ENCODE data around the gene ADAMTS9. TPM values are rescaled to one million over a fixed set of nuclear protein-coding genes. Genes with fewer than 3 reads are reported as not detected.

The ADAMTS9 gene
- total and polyA plus RNA-seq, 2 of the 13 experiments (the other 11 are each of a cell fraction or from before 2014, with no cell fraction given), result 0.02 to 0.09 TPM

GRCh38 chr3:64493149-64493548 lies 194.7 kb downstream of the ADAMTS9 start:
- POLR2A ChIA-PET, result no interaction called here
- no peak for ATAC-seq
- TF ChIP-seq ZNF563 (CRISPR knock-in tag; IDR thresholded peaks at IDR 0.05) (no peak), GLI4 (CRISPR knock-in tag; IDR thresholded peaks at IDR 0.05; ENCODE audit: borderline replicate concordance) (no peak), MLX (CRISPR knock-in tag; IDR thresholded peaks at IDR 0.05) (no peak), ZNF30 (CRISPR knock-in tag; IDR thresholded peaks at IDR 0.05) (no peak), NR2F1 (CRISPR knock-in tag; IDR thresholded peaks at IDR 0.05) (no peak), MAFK (conservative IDR thresholded peaks at IDR 0.05 in 1 of 2, IDR thresholded peaks at IDR 0.05 in 1 of 2; ENCODE audit: low read length in 2 of 2) (no peak), IRX3 (CRISPR knock-in tag; IDR thresholded peaks at IDR 0.05; ENCODE audit: borderline replicate concordance, low read depth) (no peak), ARID5B (CRISPR knock-in tag; IDR thresholded peaks at IDR 0.05) (no peak), E2F1 (CRISPR knock-in tag; IDR thresholded peaks at IDR 0.05) (no peak), SRF (IDR thresholded peaks at IDR 0.05; ENCODE audit: low read depth, low read length) (no peak), HMGA1 (CRISPR knock-in tag; conservative IDR thresholded peaks at IDR 0.05) (no peak), ZNF883 (CRISPR knock-in tag; IDR thresholded peaks at IDR 0.05; ENCODE audit: not compliant biosample characterization) (no peak), ZNF737 (CRISPR knock-in tag; IDR thresholded peaks at IDR 0.05; ENCODE audit: borderline replicate concordance) (no peak)
- TF ChIP-seq, protein P1, sequence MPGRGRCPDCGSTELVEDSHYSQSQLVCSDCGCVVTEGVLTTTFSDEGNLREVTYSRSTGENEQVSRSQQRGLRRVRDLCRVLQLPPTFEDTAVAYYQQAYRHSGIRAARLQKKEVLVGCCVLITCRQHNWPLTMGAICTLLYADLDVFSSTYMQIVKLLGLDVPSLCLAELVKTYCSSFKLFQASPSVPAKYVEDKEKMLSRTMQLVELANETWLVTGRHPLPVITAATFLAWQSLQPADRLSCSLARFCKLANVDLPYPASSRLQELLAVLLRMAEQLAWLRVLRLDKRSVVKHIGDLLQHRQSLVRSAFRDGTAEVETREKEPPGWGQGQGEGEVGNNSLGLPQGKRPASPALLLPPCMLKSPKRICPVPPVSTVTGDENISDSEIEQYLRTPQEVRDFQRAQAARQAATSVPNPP (CRISPR knock-in tag; IDR thresholded peaks at IDR 0.05), result no peak
- TF ChIP-seq, protein P2, sequence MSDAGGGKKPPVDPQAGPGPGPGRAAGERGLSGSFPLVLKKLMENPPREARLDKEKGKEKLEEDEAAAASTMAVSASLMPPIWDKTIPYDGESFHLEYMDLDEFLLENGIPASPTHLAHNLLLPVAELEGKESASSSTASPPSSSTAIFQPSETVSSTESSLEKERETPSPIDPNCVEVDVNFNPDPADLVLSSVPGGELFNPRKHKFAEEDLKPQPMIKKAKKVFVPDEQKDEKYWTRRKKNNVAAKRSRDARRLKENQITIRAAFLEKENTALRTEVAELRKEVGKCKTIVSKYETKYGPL (CRISPR knock-in tag; IDR thresholded peaks at IDR 0.05), result no peak
- TF ChIP-seq, protein P3, sequence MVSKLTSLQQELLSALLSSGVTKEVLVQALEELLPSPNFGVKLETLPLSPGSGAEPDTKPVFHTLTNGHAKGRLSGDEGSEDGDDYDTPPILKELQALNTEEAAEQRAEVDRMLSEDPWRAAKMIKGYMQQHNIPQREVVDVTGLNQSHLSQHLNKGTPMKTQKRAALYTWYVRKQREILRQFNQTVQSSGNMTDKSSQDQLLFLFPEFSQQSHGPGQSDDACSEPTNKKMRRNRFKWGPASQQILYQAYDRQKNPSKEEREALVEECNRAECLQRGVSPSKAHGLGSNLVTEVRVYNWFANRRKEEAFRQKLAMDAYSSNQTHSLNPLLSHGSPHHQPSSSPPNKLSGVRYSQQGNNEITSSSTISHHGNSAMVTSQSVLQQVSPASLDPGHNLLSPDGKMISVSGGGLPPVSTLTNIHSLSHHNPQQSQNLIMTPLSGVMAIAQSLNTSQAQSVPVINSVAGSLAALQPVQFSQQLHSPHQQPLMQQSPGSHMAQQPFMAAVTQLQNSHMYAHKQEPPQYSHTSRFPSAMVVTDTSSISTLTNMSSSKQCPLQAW (CRISPR knock-in tag; IDR thresholded peaks at IDR 0.05), result no peak

More at GRCh38 chr3:64493149-64493548, 194.7 kb downstream of the ADAMTS9 start:
- Histone ChIP-seq H3K4me3 (replicated peaks in 1 of 3; ENCODE audit: insufficient read depth in 1 of 3, low read depth in 2 of 3, low read length in 3 of 3) (no peak overlapping the region), H3K4me2 (ENCODE audit: low read depth, low read length) (no peak overlapping the region), H3K4me1 (ENCODE audit: insufficient read depth, low read length) (peaks cover 51% of the 10 kb centered on the region), H3K27ac (ENCODE audit: extremely low read length, insufficient read depth, low read length) (no peak overlapping the region), H3K27me3 (ENCODE audit: control insufficient read depth in 1 of 2, insufficient read depth in 2 of 2, low read length in 2 of 2) (peaks cover 8 to 83% of the 10 kb centered on the region in 2 experiments; a peak in 4 of 5 replicates), H2AFZ (ENCODE audit: low read length) (no peak overlapping the region), H3K9ac (ENCODE audit: insufficient read depth, low read depth, low read length) (no peak overlapping the region), H3K36me3 (replicated peaks in 1 of 2; ENCODE audit: control insufficient read depth in 1 of 2, insufficient read depth in 2 of 2, low read length in 2 of 2) (no peaks in the 10 kb centered on the region), H3K9me3 (ENCODE audit: low read length) (no peaks in the 10 kb centered on the region), H4K20me1 (ENCODE audit: insufficient read depth, low read length) (no peaks in the 10 kb centered on the region), H3K79me2 (ENCODE audit: insufficient read depth, low read length) (no peaks in the 10 kb centered on the region)
- WGBS (ENCODE audit: low lambda C conversion rate), result 11% methylated on average over 2 of the region's 2 CpGs
- intact Hi-C loops (cut with micrococcal nuclease; ENCODE audit: unreplicated experiment) (no loop called here), in situ Hi-C loops (cut with HindIII; ENCODE audit: extremely low pct_ligation_motif_present, low pct_unique_long_range_greater_than_20kb) (no loop called here)
- CTCF ChIA-PET (ENCODE audit: low intra/inter-chr PET ratio, low total read pairs), result no interaction called here
- DNase-seq (ENCODE audit: low spot score), result no peak
- no TSS peak for BruUV-seq (replicated peaks)
- no peak for FAIRE-seq
